ENCODE results near the gene KIF1A.

The KIF1A gene

DNA sequence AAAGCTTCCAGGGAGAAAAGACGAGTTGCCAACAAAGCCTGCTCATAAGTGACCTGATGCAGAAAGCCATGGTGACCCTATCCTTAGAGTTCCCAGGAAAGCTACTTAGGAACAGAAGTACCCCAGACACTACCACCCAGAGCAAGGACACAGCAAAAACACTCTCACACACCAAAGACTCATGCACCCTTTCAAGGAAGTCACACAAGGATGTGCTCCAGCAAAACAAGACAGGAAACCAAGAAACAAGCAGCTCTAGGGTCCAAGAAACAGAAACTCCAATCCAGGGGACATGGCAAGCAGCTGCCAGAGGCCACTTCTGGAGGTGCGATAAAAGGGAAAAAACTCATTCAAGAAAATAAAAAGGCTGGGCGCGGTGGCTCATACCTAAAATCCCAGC is 5.7 kb downstream of the KIF1A start:
- no peak for DNase-seq (ENCODE audit: low read depth in 1 of 2, low spot score in 1 of 2)
- no peak overlapping the region for H3K27ac ChIP-seq (replicated peaks)
- no peak overlapping the region for H3K4me3 ChIP-seq (replicated peaks; ENCODE audit: insufficient read depth, low read length)
- TF ChIP-seq, protein P1, sequence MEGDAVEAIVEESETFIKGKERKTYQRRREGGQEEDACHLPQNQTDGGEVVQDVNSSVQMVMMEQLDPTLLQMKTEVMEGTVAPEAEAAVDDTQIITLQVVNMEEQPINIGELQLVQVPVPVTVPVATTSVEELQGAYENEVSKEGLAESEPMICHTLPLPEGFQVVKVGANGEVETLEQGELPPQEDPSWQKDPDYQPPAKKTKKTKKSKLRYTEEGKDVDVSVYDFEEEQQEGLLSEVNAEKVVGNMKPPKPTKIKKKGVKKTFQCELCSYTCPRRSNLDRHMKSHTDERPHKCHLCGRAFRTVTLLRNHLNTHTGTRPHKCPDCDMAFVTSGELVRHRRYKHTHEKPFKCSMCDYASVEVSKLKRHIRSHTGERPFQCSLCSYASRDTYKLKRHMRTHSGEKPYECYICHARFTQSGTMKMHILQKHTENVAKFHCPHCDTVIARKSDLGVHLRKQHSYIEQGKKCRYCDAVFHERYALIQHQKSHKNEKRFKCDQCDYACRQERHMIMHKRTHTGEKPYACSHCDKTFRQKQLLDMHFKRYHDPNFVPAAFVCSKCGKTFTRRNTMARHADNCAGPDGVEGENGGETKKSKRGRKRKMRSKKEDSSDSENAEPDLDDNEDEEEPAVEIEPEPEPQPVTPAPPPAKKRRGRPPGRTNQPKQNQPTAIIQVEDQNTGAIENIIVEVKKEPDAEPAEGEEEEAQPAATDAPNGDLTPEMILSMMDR (IDR thresholded peaks at IDR 0.05; ENCODE audit: insufficient read depth, low read length): no peak
- TF ChIP-seq SPI1 (IDR thresholded peaks at IDR 0.05; ENCODE audit: borderline replicate concordance, low read depth) (no peak), GABPA (IDR thresholded peaks at IDR 0.05; ENCODE audit: low read depth) (no peak)
- TF ChIP-seq, protein P2, sequence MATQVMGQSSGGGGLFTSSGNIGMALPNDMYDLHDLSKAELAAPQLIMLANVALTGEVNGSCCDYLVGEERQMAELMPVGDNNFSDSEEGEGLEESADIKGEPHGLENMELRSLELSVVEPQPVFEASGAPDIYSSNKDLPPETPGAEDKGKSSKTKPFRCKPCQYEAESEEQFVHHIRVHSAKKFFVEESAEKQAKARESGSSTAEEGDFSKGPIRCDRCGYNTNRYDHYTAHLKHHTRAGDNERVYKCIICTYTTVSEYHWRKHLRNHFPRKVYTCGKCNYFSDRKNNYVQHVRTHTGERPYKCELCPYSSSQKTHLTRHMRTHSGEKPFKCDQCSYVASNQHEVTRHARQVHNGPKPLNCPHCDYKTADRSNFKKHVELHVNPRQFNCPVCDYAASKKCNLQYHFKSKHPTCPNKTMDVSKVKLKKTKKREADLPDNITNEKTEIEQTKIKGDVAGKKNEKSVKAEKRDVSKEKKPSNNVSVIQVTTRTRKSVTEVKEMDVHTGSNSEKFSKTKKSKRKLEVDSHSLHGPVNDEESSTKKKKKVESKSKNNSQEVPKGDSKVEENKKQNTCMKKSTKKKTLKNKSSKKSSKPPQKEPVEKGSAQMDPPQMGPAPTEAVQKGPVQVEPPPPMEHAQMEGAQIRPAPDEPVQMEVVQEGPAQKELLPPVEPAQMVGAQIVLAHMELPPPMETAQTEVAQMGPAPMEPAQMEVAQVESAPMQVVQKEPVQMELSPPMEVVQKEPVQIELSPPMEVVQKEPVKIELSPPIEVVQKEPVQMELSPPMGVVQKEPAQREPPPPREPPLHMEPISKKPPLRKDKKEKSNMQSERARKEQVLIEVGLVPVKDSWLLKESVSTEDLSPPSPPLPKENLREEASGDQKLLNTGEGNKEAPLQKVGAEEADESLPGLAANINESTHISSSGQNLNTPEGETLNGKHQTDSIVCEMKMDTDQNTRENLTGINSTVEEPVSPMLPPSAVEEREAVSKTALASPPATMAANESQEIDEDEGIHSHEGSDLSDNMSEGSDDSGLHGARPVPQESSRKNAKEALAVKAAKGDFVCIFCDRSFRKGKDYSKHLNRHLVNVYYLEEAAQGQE (IDR thresholded peaks at IDR 0.05; ENCODE audit: insufficient replicate concordance, low read depth): no peak
- peaks cover 12% of the 10 kb centered on the region for H3K27me3 ChIP-seq (ENCODE audit: insufficient read depth, poor library complexity, severe bottlenecking)

DNA sequence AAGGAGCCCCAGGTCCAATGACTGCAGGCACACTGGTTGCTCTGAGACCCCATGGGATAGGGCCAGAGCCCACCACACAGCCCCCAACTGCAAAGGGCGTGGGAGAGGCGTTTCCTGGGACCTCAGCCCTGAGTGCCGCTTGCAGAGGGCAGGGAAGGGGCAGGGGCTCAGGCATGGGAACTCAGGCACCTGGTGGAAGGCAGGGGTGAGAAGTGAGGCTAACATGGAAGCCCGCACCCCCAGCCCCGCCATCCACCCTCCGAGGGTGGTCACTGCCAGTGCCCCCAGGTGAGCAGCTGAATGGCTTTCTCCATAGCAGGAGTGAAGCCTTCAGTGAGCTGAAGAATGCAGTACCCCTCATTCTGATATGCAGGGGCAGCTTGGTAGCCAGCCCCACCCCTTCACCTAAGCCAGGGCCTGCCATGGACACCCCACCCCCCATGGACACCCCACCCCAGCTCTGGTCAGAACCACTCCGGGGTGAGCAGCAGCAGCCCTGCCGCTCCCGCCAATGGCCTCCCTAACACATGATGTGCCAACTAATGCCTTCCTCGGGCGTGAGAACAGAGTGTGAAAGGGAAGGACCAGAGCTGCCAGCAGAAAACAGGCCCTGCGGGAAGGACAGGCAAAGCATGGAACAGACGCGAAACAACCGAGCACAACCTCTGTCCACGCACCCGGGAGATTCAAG is 6.6 kb downstream of the KIF1A start:
- DNase-seq (ENCODE audit: low read depth in 1 of 2, low spot score in 1 of 2): no peak
- no peak overlapping the region for H3K27ac ChIP-seq (replicated peaks)
- peaks cover 9% of the 10 kb centered on the region for H3K27me3 ChIP-seq (ENCODE audit: insufficient read depth, poor library complexity, severe bottlenecking)
- TF ChIP-seq POLR2AphosphoS5 (IDR thresholded peaks at IDR 0.05; ENCODE audit: low read depth): no peak
- TF ChIP-seq, protein P1 (IDR thresholded peaks at IDR 0.05; ENCODE audit: insufficient read depth, low read length): no peak
- TF ChIP-seq, protein P2 (IDR thresholded peaks at IDR 0.05; ENCODE audit: insufficient replicate concordance, low read depth): no peak
- no peak for TF ChIP-seq GABPA (IDR thresholded peaks at IDR 0.05; ENCODE audit: low read depth)
- no peak for TF ChIP-seq SPI1 (IDR thresholded peaks at IDR 0.05; ENCODE audit: borderline replicate concordance, low read depth)
- H3K4me3 ChIP-seq (replicated peaks; ENCODE audit: insufficient read depth, low read length): no peak overlapping the region

DNA sequence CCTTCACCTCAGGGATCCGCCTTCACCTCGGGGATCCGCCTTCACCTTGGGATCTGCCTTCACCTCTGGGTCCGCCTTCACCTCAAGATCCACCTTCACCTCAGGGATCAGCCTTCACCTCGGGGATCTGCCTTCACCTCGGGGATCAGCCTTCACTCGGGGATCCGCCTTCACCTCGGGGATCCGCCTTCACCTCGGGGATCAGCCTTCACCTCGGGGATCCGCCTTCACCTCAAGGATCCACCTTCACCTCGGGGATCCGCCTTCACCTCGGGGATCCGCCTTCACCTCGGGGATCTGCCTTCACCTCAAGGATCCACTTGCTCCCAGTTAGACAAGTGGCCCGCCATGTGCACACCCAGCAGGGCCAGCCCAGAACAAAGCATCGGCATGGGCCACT is 7.3 kb downstream of the KIF1A start:
- Histone ChIP-seq H3K4me3 (replicated peaks; ENCODE audit: insufficient read depth, low read length) (no peak overlapping the region), H3K27ac (replicated peaks) (no peak overlapping the region), H3K27me3 (ENCODE audit: insufficient read depth, poor library complexity, severe bottlenecking) (peaks cover 3% of the 10 kb centered on the region)
- no peak for DNase-seq (ENCODE audit: low read depth in 1 of 2, low spot score in 1 of 2)
- TF ChIP-seq POLR2AphosphoS5 (IDR thresholded peaks at IDR 0.05; ENCODE audit: low read depth): no peak
- TF ChIP-seq, protein P1 (IDR thresholded peaks at IDR 0.05; ENCODE audit: insufficient read depth, low read length): no peak
- no peak for TF ChIP-seq SPI1 (IDR thresholded peaks at IDR 0.05; ENCODE audit: borderline replicate concordance, low read depth)
- TF ChIP-seq, protein P2 (IDR thresholded peaks at IDR 0.05; ENCODE audit: insufficient replicate concordance, low read depth): no peak
- TF ChIP-seq GABPA (IDR thresholded peaks at IDR 0.05; ENCODE audit: low read depth): no peak

Measured in HL-60 (cell line).